ENCODE results near the gene POU2AF2.
"Not testable (repeated sequence)": the region's sequence is repeated elsewhere in the genome, so short reads cannot be mapped to it uniquely, and the experiment has no call there.

The POU2AF2 gene

GRCh38 chr11:111260811-111261210 lies 15.3 kb downstream of the POU2AF2 start:
- DNase-seq: no peak

- no peak for DNase-seq
Observed at GRCh38 chr11:111264646-111265045, 19.1 kb downstream of the POU2AF2 start.

- no peak for DNase-seq
Observed at GRCh38 chr11:111265421-111265820, 19.9 kb downstream of the POU2AF2 start.

GRCh38 chr11:111268303-111268702 lies 22.8 kb downstream of the POU2AF2 start:
- DNase-seq: not testable (repeated sequence)

GRCh38 chr11:111269146-111269868 lies 23.8 kb downstream of the POU2AF2 start:
- DNase-seq: no peak

- no peak for DNase-seq
Observed at GRCh38 chr11:111272420-111272819, 26.9 kb downstream of the POU2AF2 start.

- DNase-seq: no peak
Observed at GRCh38 chr11:111282562-111283075, 37.1 kb downstream of the POU2AF2 start.

GRCh38 chr11:111283945-111284481 lies 38.5 kb downstream of the POU2AF2 start:
- DNase-seq: no peak

GRCh38 chr11:111285189-111286091 lies 39.9 kb downstream of the POU2AF2 start:
- DNase-seq: no peak

- no peak for DNase-seq
Observed at GRCh38 chr11:111291764-111292163, 46.2 kb downstream of the POU2AF2 start.

GRCh38 chr11:111292408-111292807 lies 46.9 kb downstream of the POU2AF2 start:
- not testable (repeated sequence) for DNase-seq

GRCh38 chr11:111296196-111296595 lies 50.7 kb downstream of the POU2AF2 start:
- DNase-seq: no peak

GRCh38 chr11:111297696-111298095 lies 52.2 kb downstream of the POU2AF2 start:
- DNase-seq: no peak

- DNase-seq: no peak
Observed at GRCh38 chr11:111298413-111299100, 53.0 kb downstream of the POU2AF2 start, which contains the start of gene POU2AF3. Gene POU2AF3, plus strand, starts transcription at chr11:111298546. Its CDS starts 36 bp downstream, at chr11:111298582.

GRCh38 chr11:111299101-111300026 lies 53.8 kb downstream of the POU2AF2 start:
- DNase-seq: peak; percentile 29

- no peak for DNase-seq
Observed at GRCh38 chr11:111300569-111300968, 55.0 kb downstream of the POU2AF2 start.

- peak; percentile 89 for DNase-seq
Observed at GRCh38 chr11:111301004-111301841, 55.7 kb downstream of the POU2AF2 start.

GRCh38 chr11:111301842-111302118 lies 56.3 kb downstream of the POU2AF2 start:
- no peak for DNase-seq

- peak; percentile 32 for DNase-seq
Observed at GRCh38 chr11:111302298-111302697, 56.8 kb downstream of the POU2AF2 start.

- peak; percentile 95 for DNase-seq
Observed at GRCh38 chr11:111303461-111303860, 57.9 kb downstream of the POU2AF2 start.
